IPS-18c (cell line): ENCODE results near the gene UGT8.
"Not testable (repeated sequence)": the region's sequence is repeated elsewhere in the genome, so short reads cannot be mapped to it uniquely, and the experiment has no call there.

Experiments used
- H3K4me3 ChIP-seq: 2 replicates; pipeline ENCODE4 v1.7.0; 2013; ENCODE audit warnings: low read depth, mild to moderate bottlenecking, low read length, moderate library complexity; ENCODE audit not compliant: insufficient read depth
- H3K9me3 ChIP-seq: one replicate; pipeline ENCODE4 v1.6.1; 2013; ENCODE audit warnings: mild to moderate bottlenecking, low read length, moderate library complexity; ENCODE audit not compliant: control insufficient read depth, insufficient read depth

UGT8 gene

GRCh38 chr4:114599903-114600552 is 1.4 kb downstream of the UGT8 start:
- Histone ChIP-seq H3K9me3 (no peaks in the 10 kb centered on the region), H3K4me3 (peak overlapping the region; percentile 76)

GRCh38 chr4:114600672-114601071 is 2.1 kb downstream of the UGT8 start:
- H3K4me3 ChIP-seq = 0 out of 2 replicates have a peak overlapping the region, but pooled peaks have one; percentile 76

GRCh38 chr4:114601304-114602052 is 2.9 kb downstream of the UGT8 start:
- no peaks in the 10 kb centered on the region for H3K9me3 ChIP-seq
- H3K4me3 ChIP-seq = no peak overlapping the region

More at GRCh38 chr4:114600672-114601071, 2.1 kb downstream of the UGT8 start:
- no peaks in the 10 kb centered on the region for H3K9me3 ChIP-seq

GRCh38 chr4:114603497-114603896 is 4.9 kb downstream of the UGT8 start:
- H3K9me3 ChIP-seq = no peaks in the 10 kb centered on the region
- H3K4me3 ChIP-seq = no peak overlapping the region

GRCh38 chr4:114606245-114606644 is 7.6 kb downstream of the UGT8 start:
- no peak overlapping the region for H3K4me3 ChIP-seq
- no peaks in the 10 kb centered on the region for H3K9me3 ChIP-seq

GRCh38 chr4:114607056-114607455 is 8.4 kb downstream of the UGT8 start:
- H3K9me3 ChIP-seq = no peaks in the 10 kb centered on the region

GRCh38 chr4:114613560-114613959 is 15.0 kb downstream of the UGT8 start:
- no peak overlapping the region for H3K4me3 ChIP-seq
- no peaks in the 10 kb centered on the region for H3K9me3 ChIP-seq

More at GRCh38 chr4:114607056-114607455, 8.4 kb downstream of the UGT8 start:
- no peak overlapping the region for H3K4me3 ChIP-seq

GRCh38 chr4:114615435-114615834 is 16.8 kb downstream of the UGT8 start:
- no peak overlapping the region for H3K4me3 ChIP-seq

GRCh38 chr4:114616036-114616435 is 17.4 kb downstream of the UGT8 start:
- not testable (repeated sequence) for H3K9me3 ChIP-seq, H3K4me3 ChIP-seq

More at GRCh38 chr4:114615435-114615834, 16.8 kb downstream of the UGT8 start:
- H3K9me3 ChIP-seq = no peaks in the 10 kb centered on the region

GRCh38 chr4:114626196-114626595 is 27.6 kb downstream of the UGT8 start:
- Histone ChIP-seq H3K4me3 (no peak overlapping the region), H3K9me3 (no peaks in the 10 kb centered on the region)

- Histone ChIP-seq H3K4me3 (no peak overlapping the region), H3K9me3 (no peaks in the 10 kb centered on the region)
Measured at GRCh38 chr4:114636192-114636935, 37.8 kb downstream of the UGT8 start.

- no peaks in the 10 kb centered on the region for H3K9me3 ChIP-seq
Measured at GRCh38 chr4:114642173-114642780, 43.7 kb downstream of the UGT8 start.

GRCh38 chr4:114649908-114650307 is 51.3 kb downstream of the UGT8 start:
- no peaks in the 10 kb centered on the region for H3K9me3 ChIP-seq
- no peak overlapping the region for H3K4me3 ChIP-seq

More at GRCh38 chr4:114642173-114642780, 43.7 kb downstream of the UGT8 start:
- H3K4me3 ChIP-seq = no peak overlapping the region

- Histone ChIP-seq H3K9me3 (no peaks in the 10 kb centered on the region), H3K4me3 (no peak overlapping the region)
Measured at GRCh38 chr4:114653675-114654074, 55.1 kb downstream of the UGT8 start.

GRCh38 chr4:114654592-114654991 is 56.0 kb downstream of the UGT8 start:
- no peak overlapping the region for H3K4me3 ChIP-seq
- H3K9me3 ChIP-seq = no peaks in the 10 kb centered on the region

GRCh38 chr4:114658179-114658578 is 59.6 kb downstream of the UGT8 start:
- no peak overlapping the region for H3K4me3 ChIP-seq

GRCh38 chr4:114658776-114659175 is 60.2 kb downstream of the UGT8 start:
- no peak overlapping the region for H3K4me3 ChIP-seq
- no peaks in the 10 kb centered on the region for H3K9me3 ChIP-seq

More at GRCh38 chr4:114658179-114658578, 59.6 kb downstream of the UGT8 start:
- H3K9me3 ChIP-seq = no peaks in the 10 kb centered on the region
